ENCODE measurements around the gene VSTM4. TPM values are rescaled to one million over a fixed set of nuclear protein-coding genes. Genes with fewer than 3 reads are reported as not detected.

The VSTM4 gene
- total RNA-seq, 1 experiment from 2014 or later, result 0.72 TPM

DNA sequence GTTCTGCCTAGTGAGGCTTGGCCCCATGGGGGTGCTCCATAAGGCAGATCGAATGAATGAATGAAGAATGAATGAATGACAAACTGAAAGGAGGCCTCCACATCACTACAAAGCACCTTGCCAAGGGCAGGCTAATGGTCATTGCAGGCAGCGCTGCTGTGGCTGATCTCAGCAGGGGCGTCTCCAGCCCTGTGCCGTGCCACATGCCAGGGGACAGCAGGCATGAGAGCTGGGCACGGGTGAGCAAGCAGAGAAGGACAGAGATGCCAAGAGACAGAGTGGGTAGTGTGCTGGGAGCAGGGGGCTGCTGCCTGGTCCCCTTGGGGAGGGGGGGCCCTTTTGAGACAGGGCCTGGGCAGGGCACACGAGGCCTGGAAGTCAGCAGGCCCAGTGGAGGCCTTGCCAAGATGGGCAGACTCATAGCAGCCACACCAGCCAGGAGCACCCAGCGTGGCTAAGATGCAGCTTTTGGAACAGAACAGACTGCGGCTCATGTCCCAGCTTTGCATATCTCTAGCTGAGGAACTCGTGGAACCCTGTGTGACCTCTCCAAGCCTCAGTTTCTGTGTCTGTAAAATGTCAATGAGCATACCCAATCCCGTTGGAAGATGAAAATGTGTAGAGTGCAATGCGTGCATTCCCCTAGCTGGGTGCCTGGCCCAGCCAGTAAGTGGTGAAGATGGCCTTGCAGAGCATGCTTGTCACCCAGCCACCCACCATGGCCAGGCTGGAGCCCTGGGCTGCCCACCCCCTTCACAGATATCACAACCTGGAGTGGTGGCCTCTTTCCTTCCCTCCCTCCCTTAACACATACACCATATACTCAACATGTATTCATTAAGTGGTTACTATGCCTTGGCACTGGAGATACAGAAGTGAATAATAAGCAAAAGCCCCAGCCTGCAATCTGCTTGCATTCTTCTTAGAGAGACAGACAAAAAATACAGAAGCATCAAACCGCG lies 114.6 kb downstream of the VSTM4 start:
- ChIA-PET CTCF (interaction anchor here (0.6 to 1.5 kb wide), 7 partner anchors 12 to 407 kb away, joined by 3 to 9 read pairs (median 4); no protein-coding TSS in a partner anchor), POLR2A (no interaction called here)

DNA sequence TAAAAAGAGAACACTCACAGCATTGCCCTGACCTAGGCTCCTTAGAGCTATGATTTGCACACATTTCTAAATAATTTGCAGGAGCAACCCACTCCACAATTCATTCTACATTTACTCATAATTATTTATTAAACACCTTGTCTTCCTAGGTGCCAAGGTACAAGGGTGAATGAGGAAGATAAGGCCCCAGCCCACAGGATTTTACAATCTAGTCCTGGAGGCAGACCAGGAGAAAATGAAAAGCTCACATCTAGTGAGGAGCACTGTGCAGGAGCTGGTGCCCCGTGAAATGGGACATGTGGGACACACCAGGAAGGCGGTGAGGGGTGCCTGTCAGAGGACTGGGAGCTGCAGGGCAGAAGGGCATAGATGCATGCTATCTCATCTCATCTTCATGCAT lies 116.0 kb downstream of the VSTM4 start:
- no peak for DNase-seq (ENCODE audit: low spot score)
- no peak overlapping the region for H3K4me3 Mint-ChIP-seq
- TF ChIP-seq ZNF121 (CRISPR knock-in tag; IDR thresholded peaks at IDR 0.05) (no peak), NFYB (CRISPR knock-in tag; conservative IDR thresholded peaks at IDR 0.05; ENCODE audit: low read depth) (no peak), ZNF317 (CRISPR knock-in tag; IDR thresholded peaks at IDR 0.05; ENCODE audit: borderline replicate concordance, low read depth) (no peak)
- TF ChIP-seq, protein P1, sequence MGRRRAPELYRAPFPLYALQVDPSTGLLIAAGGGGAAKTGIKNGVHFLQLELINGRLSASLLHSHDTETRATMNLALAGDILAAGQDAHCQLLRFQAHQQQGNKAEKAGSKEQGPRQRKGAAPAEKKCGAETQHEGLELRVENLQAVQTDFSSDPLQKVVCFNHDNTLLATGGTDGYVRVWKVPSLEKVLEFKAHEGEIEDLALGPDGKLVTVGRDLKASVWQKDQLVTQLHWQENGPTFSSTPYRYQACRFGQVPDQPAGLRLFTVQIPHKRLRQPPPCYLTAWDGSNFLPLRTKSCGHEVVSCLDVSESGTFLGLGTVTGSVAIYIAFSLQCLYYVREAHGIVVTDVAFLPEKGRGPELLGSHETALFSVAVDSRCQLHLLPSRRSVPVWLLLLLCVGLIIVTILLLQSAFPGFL (CRISPR knock-in tag; IDR thresholded peaks at IDR 0.05; ENCODE audit: borderline replicate concordance), result no peak
- TF ChIP-seq, protein P2, sequence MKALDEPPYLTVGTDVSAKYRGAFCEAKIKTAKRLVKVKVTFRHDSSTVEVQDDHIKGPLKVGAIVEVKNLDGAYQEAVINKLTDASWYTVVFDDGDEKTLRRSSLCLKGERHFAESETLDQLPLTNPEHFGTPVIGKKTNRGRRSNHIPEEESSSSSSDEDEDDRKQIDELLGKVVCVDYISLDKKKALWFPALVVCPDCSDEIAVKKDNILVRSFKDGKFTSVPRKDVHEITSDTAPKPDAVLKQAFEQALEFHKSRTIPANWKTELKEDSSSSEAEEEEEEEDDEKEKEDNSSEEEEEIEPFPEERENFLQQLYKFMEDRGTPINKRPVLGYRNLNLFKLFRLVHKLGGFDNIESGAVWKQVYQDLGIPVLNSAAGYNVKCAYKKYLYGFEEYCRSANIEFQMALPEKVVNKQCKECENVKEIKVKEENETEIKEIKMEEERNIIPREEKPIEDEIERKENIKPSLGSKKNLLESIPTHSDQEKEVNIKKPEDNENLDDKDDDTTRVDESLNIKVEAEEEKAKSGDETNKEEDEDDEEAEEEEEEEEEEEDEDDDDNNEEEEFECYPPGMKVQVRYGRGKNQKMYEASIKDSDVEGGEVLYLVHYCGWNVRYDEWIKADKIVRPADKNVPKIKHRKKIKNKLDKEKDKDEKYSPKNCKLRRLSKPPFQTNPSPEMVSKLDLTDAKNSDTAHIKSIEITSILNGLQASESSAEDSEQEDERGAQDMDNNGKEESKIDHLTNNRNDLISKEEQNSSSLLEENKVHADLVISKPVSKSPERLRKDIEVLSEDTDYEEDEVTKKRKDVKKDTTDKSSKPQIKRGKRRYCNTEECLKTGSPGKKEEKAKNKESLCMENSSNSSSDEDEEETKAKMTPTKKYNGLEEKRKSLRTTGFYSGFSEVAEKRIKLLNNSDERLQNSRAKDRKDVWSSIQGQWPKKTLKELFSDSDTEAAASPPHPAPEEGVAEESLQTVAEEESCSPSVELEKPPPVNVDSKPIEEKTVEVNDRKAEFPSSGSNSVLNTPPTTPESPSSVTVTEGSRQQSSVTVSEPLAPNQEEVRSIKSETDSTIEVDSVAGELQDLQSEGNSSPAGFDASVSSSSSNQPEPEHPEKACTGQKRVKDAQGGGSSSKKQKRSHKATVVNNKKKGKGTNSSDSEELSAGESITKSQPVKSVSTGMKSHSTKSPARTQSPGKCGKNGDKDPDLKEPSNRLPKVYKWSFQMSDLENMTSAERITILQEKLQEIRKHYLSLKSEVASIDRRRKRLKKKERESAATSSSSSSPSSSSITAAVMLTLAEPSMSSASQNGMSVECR (CRISPR knock-in tag; IDR thresholded peaks at IDR 0.05; ENCODE audit: borderline replicate concordance), result no peak
- TF ChIP-seq, protein P3, sequence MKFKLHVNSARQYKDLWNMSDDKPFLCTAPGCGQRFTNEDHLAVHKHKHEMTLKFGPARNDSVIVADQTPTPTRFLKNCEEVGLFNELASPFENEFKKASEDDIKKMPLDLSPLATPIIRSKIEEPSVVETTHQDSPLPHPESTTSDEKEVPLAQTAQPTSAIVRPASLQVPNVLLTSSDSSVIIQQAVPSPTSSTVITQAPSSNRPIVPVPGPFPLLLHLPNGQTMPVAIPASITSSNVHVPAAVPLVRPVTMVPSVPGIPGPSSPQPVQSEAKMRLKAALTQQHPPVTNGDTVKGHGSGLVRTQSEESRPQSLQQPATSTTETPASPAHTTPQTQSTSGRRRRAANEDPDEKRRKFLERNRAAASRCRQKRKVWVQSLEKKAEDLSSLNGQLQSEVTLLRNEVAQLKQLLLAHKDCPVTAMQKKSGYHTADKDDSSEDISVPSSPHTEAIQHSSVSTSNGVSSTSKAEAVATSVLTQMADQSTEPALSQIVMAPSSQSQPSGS (CRISPR knock-in tag; IDR thresholded peaks at IDR 0.05; ENCODE audit: borderline replicate concordance, low read depth), result no peak

More for the DNA sequence above, 114.6 kb downstream of the VSTM4 start:
- Mint-ChIP-seq H3K36me3 (no peaks in the 10 kb centered on the region; the same call in 1 of the 2 replicates), H3K27ac (no peak overlapping the region; the same call in 1 of the 2 replicates), H3K4me3 (no peak overlapping the region), H3K27me3 (ENCODE audit: low read depth) (no peaks in the 10 kb centered on the region), H3K4me1 (peaks cover 13% of the 10 kb centered on the region), H3K9me3 (peaks cover 8% of the 10 kb centered on the region)
- TF ChIP-seq JUN (CRISPR knock-in tag; IDR thresholded peaks at IDR 0.05), result no peak
- TF ChIP-seq, protein P4, sequence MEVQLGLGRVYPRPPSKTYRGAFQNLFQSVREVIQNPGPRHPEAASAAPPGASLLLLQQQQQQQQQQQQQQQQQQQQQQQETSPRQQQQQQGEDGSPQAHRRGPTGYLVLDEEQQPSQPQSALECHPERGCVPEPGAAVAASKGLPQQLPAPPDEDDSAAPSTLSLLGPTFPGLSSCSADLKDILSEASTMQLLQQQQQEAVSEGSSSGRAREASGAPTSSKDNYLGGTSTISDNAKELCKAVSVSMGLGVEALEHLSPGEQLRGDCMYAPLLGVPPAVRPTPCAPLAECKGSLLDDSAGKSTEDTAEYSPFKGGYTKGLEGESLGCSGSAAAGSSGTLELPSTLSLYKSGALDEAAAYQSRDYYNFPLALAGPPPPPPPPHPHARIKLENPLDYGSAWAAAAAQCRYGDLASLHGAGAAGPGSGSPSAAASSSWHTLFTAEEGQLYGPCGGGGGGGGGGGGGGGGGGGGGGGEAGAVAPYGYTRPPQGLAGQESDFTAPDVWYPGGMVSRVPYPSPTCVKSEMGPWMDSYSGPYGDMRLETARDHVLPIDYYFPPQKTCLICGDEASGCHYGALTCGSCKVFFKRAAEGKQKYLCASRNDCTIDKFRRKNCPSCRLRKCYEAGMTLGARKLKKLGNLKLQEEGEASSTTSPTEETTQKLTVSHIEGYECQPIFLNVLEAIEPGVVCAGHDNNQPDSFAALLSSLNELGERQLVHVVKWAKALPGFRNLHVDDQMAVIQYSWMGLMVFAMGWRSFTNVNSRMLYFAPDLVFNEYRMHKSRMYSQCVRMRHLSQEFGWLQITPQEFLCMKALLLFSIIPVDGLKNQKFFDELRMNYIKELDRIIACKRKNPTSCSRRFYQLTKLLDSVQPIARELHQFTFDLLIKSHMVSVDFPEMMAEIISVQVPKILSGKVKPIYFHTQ (CRISPR knock-in tag; IDR thresholded peaks at IDR 0.05), result no peak
- TF ChIP-seq, protein P5, sequence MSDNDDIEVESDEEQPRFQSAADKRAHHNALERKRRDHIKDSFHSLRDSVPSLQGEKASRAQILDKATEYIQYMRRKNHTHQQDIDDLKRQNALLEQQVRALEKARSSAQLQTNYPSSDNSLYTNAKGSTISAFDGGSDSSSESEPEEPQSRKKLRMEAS (CRISPR knock-in tag; IDR thresholded peaks at IDR 0.05), result no peak
- no peak for TF ChIP-seq ZNF423 (CRISPR knock-in tag; IDR thresholded peaks at IDR 0.05)
- no peak for TF ChIP-seq JAZF1 (CRISPR knock-in tag; IDR thresholded peaks at IDR 0.05)
- no peak for TF ChIP-seq NFYB (CRISPR knock-in tag; conservative IDR thresholded peaks at IDR 0.05; ENCODE audit: low read depth)
- TF ChIP-seq, protein P6, sequence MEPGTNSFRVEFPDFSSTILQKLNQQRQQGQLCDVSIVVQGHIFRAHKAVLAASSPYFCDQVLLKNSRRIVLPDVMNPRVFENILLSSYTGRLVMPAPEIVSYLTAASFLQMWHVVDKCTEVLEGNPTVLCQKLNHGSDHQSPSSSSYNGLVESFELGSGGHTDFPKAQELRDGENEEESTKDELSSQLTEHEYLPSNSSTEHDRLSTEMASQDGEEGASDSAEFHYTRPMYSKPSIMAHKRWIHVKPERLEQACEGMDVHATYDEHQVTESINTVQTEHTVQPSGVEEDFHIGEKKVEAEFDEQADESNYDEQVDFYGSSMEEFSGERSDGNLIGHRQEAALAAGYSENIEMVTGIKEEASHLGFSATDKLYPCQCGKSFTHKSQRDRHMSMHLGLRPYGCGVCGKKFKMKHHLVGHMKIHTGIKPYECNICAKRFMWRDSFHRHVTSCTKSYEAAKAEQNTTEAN (CRISPR knock-in tag; IDR thresholded peaks at IDR 0.05), result no peak
- TF ChIP-seq, protein P7, sequence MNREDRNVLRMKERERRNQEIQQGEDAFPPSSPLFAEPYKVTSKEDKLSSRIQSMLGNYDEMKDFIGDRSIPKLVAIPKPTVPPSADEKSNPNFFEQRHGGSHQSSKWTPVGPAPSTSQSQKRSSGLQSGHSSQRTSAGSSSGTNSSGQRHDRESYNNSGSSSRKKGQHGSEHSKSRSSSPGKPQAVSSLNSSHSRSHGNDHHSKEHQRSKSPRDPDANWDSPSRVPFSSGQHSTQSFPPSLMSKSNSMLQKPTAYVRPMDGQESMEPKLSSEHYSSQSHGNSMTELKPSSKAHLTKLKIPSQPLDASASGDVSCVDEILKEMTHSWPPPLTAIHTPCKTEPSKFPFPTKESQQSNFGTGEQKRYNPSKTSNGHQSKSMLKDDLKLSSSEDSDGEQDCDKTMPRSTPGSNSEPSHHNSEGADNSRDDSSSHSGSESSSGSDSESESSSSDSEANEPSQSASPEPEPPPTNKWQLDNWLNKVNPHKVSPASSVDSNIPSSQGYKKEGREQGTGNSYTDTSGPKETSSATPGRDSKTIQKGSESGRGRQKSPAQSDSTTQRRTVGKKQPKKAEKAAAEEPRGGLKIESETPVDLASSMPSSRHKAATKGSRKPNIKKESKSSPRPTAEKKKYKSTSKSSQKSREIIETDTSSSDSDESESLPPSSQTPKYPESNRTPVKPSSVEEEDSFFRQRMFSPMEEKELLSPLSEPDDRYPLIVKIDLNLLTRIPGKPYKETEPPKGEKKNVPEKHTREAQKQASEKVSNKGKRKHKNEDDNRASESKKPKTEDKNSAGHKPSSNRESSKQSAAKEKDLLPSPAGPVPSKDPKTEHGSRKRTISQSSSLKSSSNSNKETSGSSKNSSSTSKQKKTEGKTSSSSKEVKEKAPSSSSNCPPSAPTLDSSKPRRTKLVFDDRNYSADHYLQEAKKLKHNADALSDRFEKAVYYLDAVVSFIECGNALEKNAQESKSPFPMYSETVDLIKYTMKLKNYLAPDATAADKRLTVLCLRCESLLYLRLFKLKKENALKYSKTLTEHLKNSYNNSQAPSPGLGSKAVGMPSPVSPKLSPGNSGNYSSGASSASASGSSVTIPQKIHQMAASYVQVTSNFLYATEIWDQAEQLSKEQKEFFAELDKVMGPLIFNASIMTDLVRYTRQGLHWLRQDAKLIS (CRISPR knock-in tag; IDR thresholded peaks at IDR 0.05; ENCODE audit: borderline replicate concordance), result no peak
- no peak for TF ChIP-seq FOXP1 (CRISPR knock-in tag; IDR thresholded peaks at IDR 0.05; ENCODE audit: borderline replicate concordance)
- no peak for TF ChIP-seq NR3C1 (CRISPR knock-in tag; conservative IDR thresholded peaks at IDR 0.05; ENCODE audit: low read depth)
- TF ChIP-seq ZNF317 (CRISPR knock-in tag; IDR thresholded peaks at IDR 0.05; ENCODE audit: borderline replicate concordance, low read depth), result no peak
- DNase-seq (ENCODE audit: low spot score) (no peak), ATAC-seq (no peak)

More for the DNA sequence above, 116.0 kb downstream of the VSTM4 start:
- Mint-ChIP-seq H3K4me1 (peaks cover 13% of the 10 kb centered on the region), H3K27me3 (ENCODE audit: low read depth) (no peaks in the 10 kb centered on the region), H3K36me3 (no peaks in the 10 kb centered on the region), H3K27ac (no peak overlapping the region), H3K9me3 (no peaks in the 10 kb centered on the region; the same call in 1 of the 2 replicates)
- POLR2A ChIA-PET, result no interaction called here
- CTCF ChIA-PET, result interaction anchor here (0.8 kb wide), 3 partner anchors 162 to 343 kb away, joined by 3 read pairs; no protein-coding TSS in a partner anchor
- ATAC-seq, result no peak

Data from WTC11 (cell line).